A549 (cell line): ENCODE data around the gene GALNT12. TPM values are rescaled to one million over a fixed set of nuclear protein-coding genes. Genes with fewer than 3 reads are reported as not detected.
A peak's percentile ranks its signal among the peaks of the same experiment; 100 is the strongest.

Experiments used
- ATAC-seq, 2 experiments: fragments of 200-7000 bp in 1 of 2; fragments of >200 bp in 1 of 2; cut with Nextera tagmentation in 1 of 2; cut with Tn5 transposase in 1 of 2; 3 replicates each; pipeline versions ENCODE4 v1.8.0 to v1.9.1; 2018 to 2020; ENCODE audit warnings: mild to moderate bottlenecking in 1 of 2, moderate library complexity in 1 of 2
- CTCF ChIA-PET: fragments of 300-600 bp; sonication (Branson Sonifier 250); formaldehyde crosslinking; extraction: SDS; loops from one replicate; lab custom pipeline; 2021; ENCODE audit warnings: antibody characterized with exemption, inconsistent platforms; lab: Yijun Ruan, JAX
- POLR2A ChIA-PET: fragments of 350-600 bp; formaldehyde crosslinking; extraction: SDS; loops from one replicate; lab custom pipeline; 2021; ENCODE audit warnings: antibody characterized with exemption, inconsistent platforms; lab: Yijun Ruan, JAX
- DNase-seq, 2 experiments: peaks; one replicate each; pipeline versions ENCODE4 v3.0.0 to v3.0.0-alpha.2; 2011 to 2016; ENCODE audit warnings: low read depth in 1 of 2, low spot score in 1 of 2
- FAIRE-seq: peaks from 2 replicates; lab custom pipeline; 2011; peaks lifted over from hg19 to GRCh38; lab: Jason Lieb, UNC
- H3K27ac ChIP-seq, 2 experiments: fragments of >200 bp; sonication (Bioruptor Twin); formaldehyde crosslinking; 3 replicates each; pipeline ENCODE4 v1.5.1; 2016 to 2017
- H3K4me1 ChIP-seq: fragments of >200 bp; sonication (Bioruptor Twin); formaldehyde crosslinking; 3 replicates; pipeline ENCODE4 v1.6.1; 2016
- H3K4me2 ChIP-seq: fragments of >200 bp; sonication (Bioruptor Twin); formaldehyde crosslinking; 3 replicates; pipeline ENCODE4 v1.6.1; 2016
- H3K4me3 ChIP-seq: fragments of >200 bp; sonication (Bioruptor Twin); formaldehyde crosslinking; 3 replicates; pipeline ENCODE4 v1.5.1; 2016
- H3K9me3 ChIP-seq: fragments of >200 bp; sonication (Bioruptor Twin); formaldehyde crosslinking; 3 replicates; pipeline ENCODE4 v1.6.1; 2016
- CBX2 ChIP-seq: fragments of 200-600 bp; sonication (generic); IDR thresholded peaks from 2 replicates; pipeline ENCODE4 v1.6.1; 2016; ENCODE audit warnings: low read depth, mild to moderate bottlenecking, borderline replicate concordance
- CBX8 ChIP-seq: fragments of 200-600 bp; sonication (generic); IDR thresholded peaks from 2 replicates; pipeline ENCODE4 v1.6.1; 2016
- EP300 ChIP-seq, 2 experiments: fragments of >200 bp; sonication (Bioruptor Twin); formaldehyde crosslinking; IDR thresholded peaks; 2 replicates in 1 of 2; 3 replicates in 1 of 2; pipeline ENCODE4 v1.6.1; 2016 to 2017
- HOXB13 ChIP-seq: fragments of 250-450 bp; sonication (Bioruptor Pico); IDR thresholded peaks from 2 replicates; pipeline ENCODE4 v1.5.0; 2020; ENCODE audit warnings: low read depth, mild to moderate bottlenecking, moderate library complexity
- HOXB5 ChIP-seq: fragments of 250-450 bp; sonication (Bioruptor Pico); IDR thresholded peaks from 2 replicates; pipeline ENCODE4 v1.5.0; 2020; ENCODE audit warnings: mild to moderate bottlenecking, moderate library complexity
- JUNB ChIP-seq: fragments of >200 bp; sonication (Bioruptor Twin); formaldehyde crosslinking; IDR thresholded peaks from 2 replicates; pipeline ENCODE4 v1.6.1; 2016
- MAFK ChIP-seq: fragments of 450-650 bp; IDR thresholded peaks from 2 replicates; pipeline ENCODE4 v1.6.1; 2014; ENCODE audit not compliant: partially characterized antibody
- NFE2L2 ChIP-seq: fragments of 150-350 bp; conservative IDR thresholded peaks from 2 replicates; pipeline ENCODE4 v1.6.1; 2014; ENCODE audit warnings: low read length
- POLR2AphosphoS2 ChIP-seq: conservative IDR thresholded peaks from 2 replicates; pipeline ENCODE4 v1.6.1; 2012; ENCODE audit warnings: low read length, improper control_type of control experiment, inconsistent platforms
- RAD21 ChIP-seq, 2 experiments: fragments of >200 bp in 1 of 2; sonication (Bioruptor Twin) in 1 of 2; formaldehyde crosslinking in 1 of 2; IDR thresholded peaks in 1 of 2; conservative IDR thresholded peaks in 1 of 2; 2 replicates in 1 of 2; 3 replicates in 1 of 2; pipeline ENCODE4 v1.6.1; 2012 to 2018; ENCODE audit warnings: inconsistent platforms in 1 of 2
- RFX5 ChIP-seq: fragments of 450-650 bp; IDR thresholded peaks from 2 replicates; pipeline ENCODE4 v1.7.1; 2014; ENCODE audit warnings: antibody characterized with exemption, mild to moderate bottlenecking, moderate library complexity
- ZC3H11A ChIP-seq: fragments of 450-650 bp; IDR thresholded peaks from 2 replicates; pipeline ENCODE4 v1.6.1; 2014; ENCODE audit warnings: antibody characterized with exemption, mild to moderate bottlenecking
- ZSCAN20 ChIP-seq: fragments of 250-450 bp; sonication (Bioruptor Pico); IDR thresholded peaks from 2 replicates; pipeline ENCODE4 v1.8.0; 2022; ENCODE audit warnings: mild to moderate bottlenecking, moderate library complexity
- WGBS: methylation state at CpG from one replicate; pipeline ENCODE4 v1.1.6; 2017; ENCODE audit errors: missing lambda C conversion rate; 5-methylcytosine and 5-hydroxymethylcytosine counted together
- polyA plus RNA-seq, 4 experiments: library from polyadenylated mRNA; depleted of rRNA in 3 of 4; stranded (reverse); fragments of >200 nt; fragmentation: RNase III in 1 of 4; extraction: RNeasy Plus Mini Kit Qiagen cat#74134 plus additional on column Dnase treatment in 1 of 4; gene quantifications; 2 replicates in 3 of 4; 3 replicates in 1 of 4; pipeline ENCODE4 v1.2.3, GENCODE V29; 2011 to 2017

The GALNT12 gene
- polyA plus RNA-seq, 2 of the 4 experiments (the other 2 are of a cell fraction): 3.2 to 7.3 TPM

DNA sequence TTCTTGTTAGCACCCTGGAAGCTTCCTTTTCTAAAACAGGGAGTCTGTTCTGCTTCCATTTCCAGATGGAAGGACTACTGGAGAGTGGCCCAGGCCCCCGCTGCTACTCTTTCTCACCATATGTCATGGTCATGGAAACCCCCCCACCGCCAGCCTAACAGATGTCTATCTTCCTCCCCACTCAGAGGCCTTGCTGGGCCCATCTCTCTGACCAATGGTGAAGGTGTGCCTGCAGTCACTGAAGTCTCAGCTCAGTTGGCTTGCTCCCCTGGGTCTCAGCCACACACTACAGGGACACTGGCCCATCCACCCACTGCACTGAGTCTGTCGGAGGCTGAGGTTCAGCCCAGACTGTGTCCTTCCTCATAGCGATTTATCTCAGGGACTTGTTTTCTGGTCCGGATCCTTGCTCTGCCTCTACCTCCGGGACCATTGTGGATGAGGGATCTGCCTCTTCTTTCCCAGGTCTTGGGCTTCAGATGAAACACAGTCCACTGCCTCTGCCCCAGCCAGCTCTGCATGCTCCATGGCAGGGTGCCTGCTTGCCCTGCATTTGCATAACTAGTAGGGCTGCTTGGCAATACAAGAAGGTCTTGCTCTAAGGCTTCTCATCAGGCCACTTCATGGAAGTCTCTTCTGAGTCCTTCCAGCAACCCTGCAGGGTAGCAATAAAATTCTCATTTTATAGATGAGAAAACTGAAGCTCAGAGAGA, 30.8 kb downstream of the GALNT12 start:
- Histone ChIP-seq H3K4me3 (no peak overlapping the region), H3K27ac (no peak overlapping the region), H3K9me3 (no peaks in the 10 kb centered on the region), H3K4me1 (no peaks in the 10 kb centered on the region), H3K4me2 (no peak overlapping the region)
- FAIRE-seq (no peak), DNase-seq (no peak), ATAC-seq (no peak)
- TF ChIP-seq EP300 (IDR thresholded peaks at IDR 0.05) (no peak), MAFK (no peak), HOXB13 (CRISPR knock-in tag) (no peak), CBX2 (no peak)
- ChIA-PET CTCF (interaction anchor here (1.0 to 4.7 kb wide), 6 partner anchors 8 to 302 kb away, joined by 3 to 47 read pairs (median 3); no protein-coding TSS in a partner anchor), POLR2A (no interaction called here)
- WGBS: 87% methylated on average over 5 of the region's 6 CpGs

DNA sequence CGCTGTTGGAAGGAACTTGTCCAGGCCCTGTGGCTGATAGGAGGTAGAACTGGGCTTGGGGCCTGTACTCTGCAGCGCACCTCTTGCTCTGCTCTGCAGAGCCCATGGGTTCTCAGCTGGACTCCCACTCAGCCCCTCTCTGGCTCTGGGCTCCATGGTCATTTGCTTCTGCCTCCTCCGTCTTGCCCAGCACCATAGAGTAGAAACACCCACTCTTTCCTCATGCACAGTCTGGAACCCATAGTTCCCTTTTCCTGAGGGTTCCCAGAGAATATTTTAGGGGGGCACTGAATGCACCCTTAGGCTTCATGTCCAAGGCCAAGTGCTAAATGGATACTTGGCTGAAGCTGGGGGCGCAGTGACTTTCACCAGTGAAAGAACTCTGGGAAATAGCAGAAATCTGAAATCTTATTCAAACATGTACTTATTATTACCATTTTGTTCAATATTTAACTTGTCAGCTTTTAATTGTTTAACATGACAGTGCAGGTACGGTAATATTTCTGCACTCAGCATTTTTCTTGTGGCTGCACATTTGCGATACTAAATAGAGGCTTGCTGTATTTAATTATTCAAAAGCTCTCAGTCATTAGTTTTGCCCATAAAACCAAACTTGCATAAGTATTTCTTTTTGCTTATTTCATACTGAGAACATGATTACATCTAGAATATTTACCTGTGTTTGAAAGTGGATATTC, 31.5 kb downstream of the GALNT12 start:
- DNase-seq (no peak), ATAC-seq (no peak), FAIRE-seq (no peak)
- no peak overlapping the region for H3K4me2 ChIP-seq
- H3K9me3 ChIP-seq: no peaks in the 10 kb centered on the region
- CTCF ChIA-PET: interaction anchor here (0.6 to 4.7 kb wide), 4 partner anchors 11 to 159 kb away, joined by 3 to 47 read pairs (median 3); no protein-coding TSS in a partner anchor
- H3K4me3 ChIP-seq: no peak overlapping the region
- WGBS: 93% methylated on average over 6 of the region's 6 CpGs
- no peak overlapping the region for H3K27ac ChIP-seq
- TF ChIP-seq POLR2AphosphoS2 (no peak), MAFK (peak; percentile 41)
- TF ChIP-seq, all 56 proteins: peak for 1
- POLR2A ChIA-PET: no interaction called here
- no peaks in the 10 kb centered on the region for H3K4me1 ChIP-seq

DNA sequence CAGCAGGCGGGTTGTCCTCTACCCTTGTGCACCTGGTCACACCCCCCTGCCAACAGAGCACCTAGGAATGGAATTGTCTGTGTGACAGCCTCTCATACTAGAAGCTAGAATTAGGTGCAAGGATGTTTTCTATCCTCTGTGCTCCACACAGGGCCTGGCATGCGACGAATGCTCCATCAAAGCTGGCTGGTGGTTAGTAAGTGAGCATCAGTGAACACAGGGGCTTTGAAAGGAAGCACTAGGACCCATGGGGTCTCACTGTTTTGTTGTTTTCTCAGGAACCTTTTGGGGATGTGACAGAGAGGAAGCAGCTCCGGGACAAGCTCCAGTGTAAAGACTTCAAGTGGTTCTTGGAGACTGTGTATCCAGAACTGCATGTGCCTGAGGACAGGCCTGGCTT, 32.3 kb downstream of the GALNT12 start:
- Histone ChIP-seq H3K4me3 (no peak overlapping the region), H3K4me1 (no peaks in the 10 kb centered on the region), H3K4me2 (no peak overlapping the region), H3K27ac (no peak overlapping the region), H3K9me3 (no peaks in the 10 kb centered on the region)
- FAIRE-seq (no peak), ATAC-seq (no peak), DNase-seq (no peak)
- no peak for TF ChIP-seq HOXB5 (CRISPR knock-in tag)
- no peak for TF ChIP-seq NFE2L2
- no peak for TF ChIP-seq HOXB13 (CRISPR knock-in tag)
- TF ChIP-seq JUNB: no peak
- TF ChIP-seq RAD21 (conservative IDR thresholded peaks at IDR 0.05 in 1 of 2, IDR thresholded peaks at IDR 0.05 in 1 of 2): no peak
- POLR2A ChIA-PET: no interaction called here
- CTCF ChIA-PET: interaction anchor here (0.6 to 4.7 kb wide), 2 partner anchors 10 to 13 kb away, joined by 3 to 47 read pairs; no protein-coding TSS in a partner anchor
- 40% methylated on average over 4 of the region's 4 CpGs for WGBS

DNA sequence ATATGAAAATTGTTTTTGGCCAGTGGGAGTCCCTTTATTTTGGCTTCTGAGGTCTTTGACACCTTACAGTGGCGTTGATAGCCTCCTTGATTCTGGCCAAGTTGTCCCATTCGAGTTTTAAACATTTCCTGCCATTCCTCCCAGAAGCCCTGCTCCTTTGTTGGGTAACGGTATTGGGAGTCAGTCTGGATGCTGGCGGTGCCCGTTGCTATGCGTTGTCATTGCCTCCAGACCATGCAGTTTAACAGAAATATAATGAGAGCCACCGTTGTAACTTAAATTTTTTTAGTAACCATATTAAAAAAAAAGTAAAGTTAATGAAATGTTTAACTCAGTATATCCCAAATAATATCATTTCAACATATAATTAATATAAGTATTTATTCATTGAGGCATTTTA, 35.0 kb downstream of the GALNT12 start:
- no peak overlapping the region for H3K27ac ChIP-seq
- no peaks in the 10 kb centered on the region for H3K4me1 ChIP-seq
- TF ChIP-seq MAFK (no peak), RFX5 (peak; percentile 90)
- FAIRE-seq: no peak
- ChIA-PET CTCF (interaction anchor here (1.1 to 10.2 kb wide), 2 partner anchors 49 to 298 kb away, joined by 3 to 90 read pairs; no protein-coding TSS in a partner anchor), POLR2A (no interaction called here)
- H3K9me3 ChIP-seq: no peaks in the 10 kb centered on the region
- no peak overlapping the region for H3K4me2 ChIP-seq
- no peak overlapping the region for H3K4me3 ChIP-seq
- 76% methylated on average over 7 of the region's 7 CpGs for WGBS
- no peak for DNase-seq
- ATAC-seq: no peak

DNA sequence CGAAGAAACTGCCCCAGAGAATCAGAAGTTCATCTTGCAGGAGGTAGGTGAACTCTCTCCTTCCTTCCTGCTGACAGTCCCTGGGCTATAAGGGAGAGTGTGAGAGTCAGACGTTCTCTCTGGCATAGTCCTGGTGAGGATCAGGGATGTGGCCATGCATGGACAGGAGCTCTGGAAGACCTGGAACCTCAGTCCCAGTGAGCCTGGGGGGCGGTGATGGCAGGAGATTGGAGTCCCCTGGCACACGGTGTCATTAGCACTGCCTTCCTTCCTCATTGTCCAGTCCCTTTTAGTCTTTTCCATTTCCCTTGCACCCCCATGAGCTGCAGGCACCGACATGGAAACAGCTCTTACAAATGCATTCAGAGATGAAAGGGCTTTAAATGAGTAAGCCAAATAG, 38.6 kb downstream of the GALNT12 start:
- no peak for TF ChIP-seq CBX8
- TF ChIP-seq ZC3H11A: no peak
- TF ChIP-seq ZSCAN20 (CRISPR knock-in tag): no peak
- no peak for ATAC-seq
- no peak for DNase-seq
- POLR2A ChIA-PET: no interaction called here
- Histone ChIP-seq H3K27ac (no peak overlapping the region), H3K4me1 (no peaks in the 10 kb centered on the region), H3K4me2 (no peak overlapping the region), H3K4me3 (no peak overlapping the region), H3K9me3 (no peaks in the 10 kb centered on the region)
- CTCF ChIA-PET: interaction anchor here (0.6 to 10.2 kb wide), 8 partner anchors 9 to 300 kb away, joined by 3 to 118 read pairs (median 5); no protein-coding TSS in a partner anchor
- WGBS: 69% methylated on average over 5 of the region's 5 CpGs
- no peak for FAIRE-seq
